ENCODE data around the gene LSAMP. TPM values are rescaled to one million over a fixed set of nuclear protein-coding genes. Genes with fewer than 3 reads are reported as not detected.

LSAMP gene
- total RNA-seq, 1 donor from 2014 or later, result 30.1 TPM

DNA sequence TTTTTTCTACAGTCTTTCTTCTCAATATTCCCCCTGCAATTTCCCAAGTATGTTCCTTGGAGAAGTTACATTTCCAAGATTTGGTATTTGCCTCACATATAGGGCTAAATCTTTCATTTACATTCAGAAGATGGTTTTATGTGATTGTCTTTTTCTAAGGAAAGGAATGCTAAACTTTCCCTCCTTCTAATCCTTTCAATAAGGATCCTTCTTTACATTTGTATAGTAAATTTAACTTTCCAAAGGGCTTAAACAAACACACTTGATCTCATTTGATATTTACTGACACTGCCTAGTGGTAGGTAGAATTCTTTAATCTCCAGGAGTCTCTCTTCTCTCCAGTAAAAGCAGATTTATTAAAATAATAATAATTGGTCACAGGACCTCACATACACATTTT lies 185.3 kb downstream of the LSAMP start:
- Mint-ChIP-seq H3K36me3 (no peaks in the 10 kb centered on the region), H3K27me3 (ENCODE audit: low read depth) (peaks cover 6% of the 10 kb centered on the region), H3K4me1 (peaks cover 28% of the 10 kb centered on the region), H3K27ac (no peak overlapping the region), H3K4me3 (no peak overlapping the region), H3K9me3 (no peaks in the 10 kb centered on the region)
- TF ChIP-seq, protein P1, sequence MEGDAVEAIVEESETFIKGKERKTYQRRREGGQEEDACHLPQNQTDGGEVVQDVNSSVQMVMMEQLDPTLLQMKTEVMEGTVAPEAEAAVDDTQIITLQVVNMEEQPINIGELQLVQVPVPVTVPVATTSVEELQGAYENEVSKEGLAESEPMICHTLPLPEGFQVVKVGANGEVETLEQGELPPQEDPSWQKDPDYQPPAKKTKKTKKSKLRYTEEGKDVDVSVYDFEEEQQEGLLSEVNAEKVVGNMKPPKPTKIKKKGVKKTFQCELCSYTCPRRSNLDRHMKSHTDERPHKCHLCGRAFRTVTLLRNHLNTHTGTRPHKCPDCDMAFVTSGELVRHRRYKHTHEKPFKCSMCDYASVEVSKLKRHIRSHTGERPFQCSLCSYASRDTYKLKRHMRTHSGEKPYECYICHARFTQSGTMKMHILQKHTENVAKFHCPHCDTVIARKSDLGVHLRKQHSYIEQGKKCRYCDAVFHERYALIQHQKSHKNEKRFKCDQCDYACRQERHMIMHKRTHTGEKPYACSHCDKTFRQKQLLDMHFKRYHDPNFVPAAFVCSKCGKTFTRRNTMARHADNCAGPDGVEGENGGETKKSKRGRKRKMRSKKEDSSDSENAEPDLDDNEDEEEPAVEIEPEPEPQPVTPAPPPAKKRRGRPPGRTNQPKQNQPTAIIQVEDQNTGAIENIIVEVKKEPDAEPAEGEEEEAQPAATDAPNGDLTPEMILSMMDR (IDR thresholded peaks at IDR 0.05; ENCODE audit: unreplicated experiment), result no peak
- DNase-seq (ENCODE audit: low spot score in 2 of 2, unreplicated experiment in 2 of 2), result no peak

DNA sequence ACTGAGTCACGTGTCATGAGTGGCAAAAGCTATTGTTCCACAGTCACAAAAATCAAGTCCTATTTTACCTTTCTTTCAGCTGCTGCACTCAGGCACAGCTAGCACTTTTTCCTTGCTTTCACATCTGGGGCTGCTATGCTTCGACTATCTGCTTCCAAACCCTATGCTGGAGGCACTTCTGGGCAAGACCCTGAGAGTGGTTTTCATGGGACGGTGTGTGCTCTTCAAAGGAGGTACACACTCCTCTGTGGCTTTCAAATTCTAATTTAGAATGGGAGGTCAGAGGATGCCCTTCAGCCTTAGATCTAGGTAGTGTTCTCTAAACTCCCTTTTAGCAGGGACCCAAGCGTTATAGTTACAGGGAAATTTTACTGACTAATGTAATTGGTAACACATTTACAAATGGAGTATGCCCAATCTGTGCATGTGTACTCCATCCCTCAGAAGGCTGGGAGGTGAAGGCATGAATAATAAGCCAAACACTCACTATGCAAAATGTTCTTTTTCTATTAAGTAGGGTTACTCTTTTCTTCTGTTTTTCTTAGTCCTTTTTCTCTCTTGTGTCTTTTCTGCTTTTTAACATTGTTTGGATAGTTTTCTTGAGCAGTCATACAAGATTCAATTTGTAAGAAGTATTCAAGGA lies 188.3 kb downstream of the LSAMP start:
- TF ChIP-seq, protein P1 (IDR thresholded peaks at IDR 0.05; ENCODE audit: unreplicated experiment), result no peak
- no peaks in the 10 kb centered on the region for H3K9me3 Mint-ChIP-seq
- peaks cover 6% of the 10 kb centered on the region for H3K27me3 Mint-ChIP-seq (ENCODE audit: low read depth)
- no peak for DNase-seq (ENCODE audit: low spot score in 2 of 2, unreplicated experiment in 2 of 2)
- H3K36me3 Mint-ChIP-seq, result no peaks in the 10 kb centered on the region
- H3K4me3 Mint-ChIP-seq, result no peak overlapping the region
- peaks cover 18% of the 10 kb centered on the region for H3K4me1 Mint-ChIP-seq
- H3K27ac Mint-ChIP-seq, result no peak overlapping the region

- TF ChIP-seq, protein P1 (IDR thresholded peaks at IDR 0.05; ENCODE audit: unreplicated experiment), result no peak
- no peaks in the 10 kb centered on the region for H3K36me3 Mint-ChIP-seq
- no peak overlapping the region for H3K4me3 Mint-ChIP-seq
- no peak for DNase-seq (ENCODE audit: low spot score in 2 of 2, unreplicated experiment in 2 of 2)
- no peaks in the 10 kb centered on the region for H3K9me3 Mint-ChIP-seq
- peaks cover 2% of the 10 kb centered on the region for H3K27me3 Mint-ChIP-seq (ENCODE audit: low read depth)
- H3K27ac Mint-ChIP-seq, result no peak overlapping the region
- peaks cover 18% of the 10 kb centered on the region for H3K4me1 Mint-ChIP-seq
Observed at GRCh38 chr3:116254541-116254940, 190.7 kb downstream of the LSAMP start.

GRCh38 chr3:116253511-116253910 lies 191.8 kb downstream of the LSAMP start:
- no peaks in the 10 kb centered on the region for H3K9me3 Mint-ChIP-seq
- peaks cover 2% of the 10 kb centered on the region for H3K27me3 Mint-ChIP-seq (ENCODE audit: low read depth)
- peaks cover 18% of the 10 kb centered on the region for H3K4me1 Mint-ChIP-seq
- TF ChIP-seq, protein P1 (IDR thresholded peaks at IDR 0.05; ENCODE audit: unreplicated experiment), result no peak
- H3K4me3 Mint-ChIP-seq, result no peak overlapping the region
- H3K36me3 Mint-ChIP-seq, result no peaks in the 10 kb centered on the region
- no peak overlapping the region for H3K27ac Mint-ChIP-seq
- no peak for DNase-seq (ENCODE audit: low spot score in 2 of 2, unreplicated experiment in 2 of 2)

- H3K27ac Mint-ChIP-seq, result no peak overlapping the region
- H3K36me3 Mint-ChIP-seq, result no peaks in the 10 kb centered on the region
- H3K4me1 Mint-ChIP-seq, result peaks cover 10% of the 10 kb centered on the region
- DNase-seq (ENCODE audit: low spot score in 2 of 2, unreplicated experiment in 2 of 2), result no peak
- no peak overlapping the region for H3K4me3 Mint-ChIP-seq
- TF ChIP-seq, protein P1 (IDR thresholded peaks at IDR 0.05; ENCODE audit: unreplicated experiment), result no peak
- peaks cover 1% of the 10 kb centered on the region for H3K27me3 Mint-ChIP-seq (ENCODE audit: low read depth)
- H3K9me3 Mint-ChIP-seq, result no peaks in the 10 kb centered on the region
Observed at GRCh38 chr3:116247605-116248004, 197.7 kb downstream of the LSAMP start.
